ENCODE measurements around the gene CCDC146. TPM values are rescaled to one million over a fixed set of nuclear protein-coding genes. Genes with fewer than 3 reads are reported as not detected.
"Not testable (repeated sequence)": the region's sequence is repeated elsewhere in the genome, so short reads cannot be mapped to it uniquely, and the experiment has no call there.

The CCDC146 gene
- total RNA-seq, 1 donor from 2014 or later: 16.7 TPM

GRCh38 chr7:77140291-77140690 is 17.9 kb downstream of the CCDC146 start:
- not testable (repeated sequence) for H3K36me3 ChIP-seq (ENCODE audit: control insufficient read depth in 3 of 3, insufficient read depth in 3 of 3, low read length in 3 of 3); H3K27me3 ChIP-seq (ENCODE audit: control insufficient read depth in 3 of 3, insufficient read depth in 3 of 3, low read length in 3 of 3); H3K4me1 ChIP-seq (ENCODE audit: control insufficient read depth in 3 of 3, insufficient read depth in 3 of 3, low read length in 3 of 3); H3K9ac ChIP-seq (ENCODE audit: low read depth in 1 of 3, low read length in 3 of 3); H3K4me3 ChIP-seq (ENCODE audit: low read length in 3 of 3); H3K9me3 ChIP-seq (ENCODE audit: control insufficient read depth in 3 of 3, low read length in 3 of 3); H3K27ac ChIP-seq (ENCODE audit: low read depth, low read length)

- H3K27me3 ChIP-seq (ENCODE audit: control insufficient read depth in 3 of 3, insufficient read depth in 3 of 3, low read length in 3 of 3); H3K4me3 ChIP-seq (ENCODE audit: low read length in 3 of 3); H3K36me3 ChIP-seq (ENCODE audit: control insufficient read depth in 3 of 3, insufficient read depth in 3 of 3, low read length in 3 of 3); H3K27ac ChIP-seq (ENCODE audit: low read depth, low read length); H3K9me3 ChIP-seq (ENCODE audit: control insufficient read depth in 3 of 3, low read length in 3 of 3); H3K9ac ChIP-seq (ENCODE audit: low read depth in 1 of 3, low read length in 3 of 3); H3K4me1 ChIP-seq (ENCODE audit: control insufficient read depth in 3 of 3, insufficient read depth in 3 of 3, low read length in 3 of 3): not testable (repeated sequence)
Observed at GRCh38 chr7:77152232-77152631, 29.8 kb downstream of the CCDC146 start.

- H3K27me3 ChIP-seq (ENCODE audit: control insufficient read depth in 3 of 3, insufficient read depth in 3 of 3, low read length in 3 of 3); H3K27ac ChIP-seq (ENCODE audit: low read depth, low read length); H3K9ac ChIP-seq (ENCODE audit: low read depth in 1 of 3, low read length in 3 of 3); H3K9me3 ChIP-seq (ENCODE audit: control insufficient read depth in 3 of 3, low read length in 3 of 3); H3K36me3 ChIP-seq (ENCODE audit: control insufficient read depth in 3 of 3, insufficient read depth in 3 of 3, low read length in 3 of 3); H3K4me1 ChIP-seq (ENCODE audit: control insufficient read depth in 3 of 3, insufficient read depth in 3 of 3, low read length in 3 of 3); H3K4me3 ChIP-seq (ENCODE audit: low read length in 3 of 3): not testable (repeated sequence)
Observed at GRCh38 chr7:77154917-77155464, 32.6 kb downstream of the CCDC146 start.

DNA sequence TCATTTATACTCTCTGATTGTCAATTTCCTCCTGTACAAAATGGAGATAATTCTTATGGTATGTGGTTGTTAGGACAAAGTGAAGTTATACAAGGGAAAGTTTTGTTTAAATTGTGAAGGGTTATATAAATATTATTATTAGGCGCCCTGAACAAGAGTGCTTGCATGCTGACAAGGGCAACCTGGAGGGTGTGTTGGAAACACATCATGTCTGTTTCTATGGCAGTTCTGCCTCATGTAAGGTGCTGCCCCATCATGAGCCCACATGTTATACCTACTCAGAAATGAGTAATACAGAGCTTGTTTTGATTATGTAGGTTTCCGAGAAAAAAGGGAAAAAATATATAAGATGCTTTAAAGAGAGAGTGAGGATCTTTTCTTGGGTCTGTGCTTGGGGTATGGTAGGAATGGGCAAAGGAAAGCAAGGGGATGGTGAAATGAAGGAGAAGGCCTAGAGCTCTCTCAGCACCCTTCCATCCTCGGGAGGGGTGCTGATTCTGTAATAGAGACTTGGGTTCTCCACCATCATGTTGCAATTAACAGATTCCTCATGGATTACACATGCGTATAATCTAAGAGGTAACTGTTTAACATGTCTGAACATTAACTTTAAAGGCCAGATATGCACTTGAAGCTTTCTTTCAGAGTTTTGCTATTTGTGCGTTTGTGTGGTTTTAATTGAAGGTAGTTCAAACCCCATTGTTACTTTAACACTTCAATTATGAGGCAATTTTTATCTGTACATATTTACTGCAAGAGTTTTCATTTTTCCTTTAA is 33.4 kb downstream of the CCDC146 start:
- not testable (repeated sequence) for H3K4me3 ChIP-seq (ENCODE audit: low read length in 3 of 3); H3K9ac ChIP-seq (ENCODE audit: low read depth in 1 of 3, low read length in 3 of 3); H3K27ac ChIP-seq (ENCODE audit: low read depth, low read length); H3K9me3 ChIP-seq (ENCODE audit: control insufficient read depth in 3 of 3, low read length in 3 of 3); H3K36me3 ChIP-seq (ENCODE audit: control insufficient read depth in 3 of 3, insufficient read depth in 3 of 3, low read length in 3 of 3); H3K4me1 ChIP-seq (ENCODE audit: control insufficient read depth in 3 of 3, insufficient read depth in 3 of 3, low read length in 3 of 3); H3K27me3 ChIP-seq (ENCODE audit: control insufficient read depth in 3 of 3, insufficient read depth in 3 of 3, low read length in 3 of 3)

DNA sequence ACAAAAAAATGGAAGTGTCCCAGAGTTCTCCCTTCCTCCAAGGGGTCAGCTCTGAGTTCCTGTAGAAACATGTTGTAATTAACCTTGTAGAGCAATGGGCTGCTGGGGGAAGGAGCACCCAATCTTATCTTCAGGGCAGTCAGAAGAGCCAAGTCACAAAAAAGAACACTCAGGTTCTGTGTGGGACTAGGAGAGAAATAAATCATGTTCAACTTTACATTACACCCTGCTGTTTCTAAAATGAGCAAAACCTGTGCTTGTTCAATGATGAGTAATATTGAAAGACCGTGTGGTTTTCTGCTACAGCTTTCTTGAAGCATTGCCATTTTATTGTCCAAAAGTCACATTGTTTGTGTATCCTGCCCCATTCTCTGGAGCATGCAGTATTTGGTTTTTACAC is 34.6 kb downstream of the CCDC146 start:
- H3K27me3 ChIP-seq (ENCODE audit: control insufficient read depth in 3 of 3, insufficient read depth in 3 of 3, low read length in 3 of 3); H3K27ac ChIP-seq (ENCODE audit: low read depth, low read length); H3K4me1 ChIP-seq (ENCODE audit: control insufficient read depth in 3 of 3, insufficient read depth in 3 of 3, low read length in 3 of 3); H3K9me3 ChIP-seq (ENCODE audit: control insufficient read depth in 3 of 3, low read length in 3 of 3); H3K36me3 ChIP-seq (ENCODE audit: control insufficient read depth in 3 of 3, insufficient read depth in 3 of 3, low read length in 3 of 3); H3K4me3 ChIP-seq (ENCODE audit: low read length in 3 of 3); H3K9ac ChIP-seq (ENCODE audit: low read depth in 1 of 3, low read length in 3 of 3): not testable (repeated sequence)

GRCh38 chr7:77157446-77157845 is 35.0 kb downstream of the CCDC146 start:
- Histone ChIP-seq H3K9me3 (ENCODE audit: control insufficient read depth in 3 of 3, low read length in 3 of 3) (no peaks in the 10 kb centered on the region), H3K27me3 (ENCODE audit: control insufficient read depth in 3 of 3, insufficient read depth in 3 of 3, low read length in 3 of 3) (no peaks in the 10 kb centered on the region), H3K9ac (ENCODE audit: low read depth in 1 of 3, low read length in 3 of 3) (no peak overlapping the region), H3K36me3 (ENCODE audit: control insufficient read depth in 3 of 3, insufficient read depth in 3 of 3, low read length in 3 of 3) (no peaks in the 10 kb centered on the region), H3K4me3 (ENCODE audit: low read length in 3 of 3) (no peak overlapping the region), H3K27ac (ENCODE audit: low read depth, low read length) (no peak overlapping the region), H3K4me1 (ENCODE audit: control insufficient read depth in 3 of 3, insufficient read depth in 3 of 3, low read length in 3 of 3) (no peaks in the 10 kb centered on the region)

DNA sequence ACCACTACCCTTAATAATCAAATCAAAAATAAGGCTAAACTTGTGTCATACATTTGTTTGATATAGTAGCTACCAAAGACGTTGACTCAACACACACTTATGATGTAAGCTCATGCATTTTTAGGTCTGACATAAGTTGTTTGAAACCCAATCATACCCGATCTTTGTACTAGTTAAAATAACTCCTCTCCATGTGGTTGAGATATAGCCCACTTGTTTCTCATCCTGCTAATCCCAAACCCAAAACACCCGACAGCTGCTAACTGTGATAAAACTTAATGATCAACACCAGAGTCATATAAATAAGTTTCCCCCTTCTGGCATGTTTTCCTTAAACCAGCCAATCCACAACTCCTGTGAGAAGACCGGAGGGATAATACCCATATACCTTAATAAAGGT is 48.7 kb downstream of the CCDC146 start:
- not testable (repeated sequence) for H3K36me3 ChIP-seq (ENCODE audit: control insufficient read depth in 3 of 3, insufficient read depth in 3 of 3, low read length in 3 of 3); H3K4me3 ChIP-seq (ENCODE audit: low read length in 3 of 3); H3K27me3 ChIP-seq (ENCODE audit: control insufficient read depth in 3 of 3, insufficient read depth in 3 of 3, low read length in 3 of 3); H3K9me3 ChIP-seq (ENCODE audit: control insufficient read depth in 3 of 3, low read length in 3 of 3); H3K4me1 ChIP-seq (ENCODE audit: control insufficient read depth in 3 of 3, insufficient read depth in 3 of 3, low read length in 3 of 3); H3K9ac ChIP-seq (ENCODE audit: low read depth in 1 of 3, low read length in 3 of 3); H3K27ac ChIP-seq (ENCODE audit: low read depth, low read length)

- not testable (repeated sequence) for H3K27ac ChIP-seq (ENCODE audit: low read depth, low read length); H3K27me3 ChIP-seq (ENCODE audit: control insufficient read depth in 3 of 3, insufficient read depth in 3 of 3, low read length in 3 of 3); H3K36me3 ChIP-seq (ENCODE audit: control insufficient read depth in 3 of 3, insufficient read depth in 3 of 3, low read length in 3 of 3); H3K4me1 ChIP-seq (ENCODE audit: control insufficient read depth in 3 of 3, insufficient read depth in 3 of 3, low read length in 3 of 3); H3K9ac ChIP-seq (ENCODE audit: low read depth in 1 of 3, low read length in 3 of 3); H3K4me3 ChIP-seq (ENCODE audit: low read length in 3 of 3); H3K9me3 ChIP-seq (ENCODE audit: control insufficient read depth in 3 of 3, low read length in 3 of 3)
Observed at GRCh38 chr7:77172437-77173172, 50.2 kb downstream of the CCDC146 start.

GRCh38 chr7:77174418-77174817 is 52.0 kb downstream of the CCDC146 start:
- not testable (repeated sequence) for H3K36me3 ChIP-seq (ENCODE audit: control insufficient read depth in 3 of 3, insufficient read depth in 3 of 3, low read length in 3 of 3); H3K9ac ChIP-seq (ENCODE audit: low read depth in 1 of 3, low read length in 3 of 3); H3K27ac ChIP-seq (ENCODE audit: low read depth, low read length); H3K4me1 ChIP-seq (ENCODE audit: control insufficient read depth in 3 of 3, insufficient read depth in 3 of 3, low read length in 3 of 3); H3K9me3 ChIP-seq (ENCODE audit: control insufficient read depth in 3 of 3, low read length in 3 of 3); H3K27me3 ChIP-seq (ENCODE audit: control insufficient read depth in 3 of 3, insufficient read depth in 3 of 3, low read length in 3 of 3); H3K4me3 ChIP-seq (ENCODE audit: low read length in 3 of 3)

- not testable (repeated sequence) for H3K36me3 ChIP-seq (ENCODE audit: control insufficient read depth in 3 of 3, insufficient read depth in 3 of 3, low read length in 3 of 3); H3K9me3 ChIP-seq (ENCODE audit: control insufficient read depth in 3 of 3, low read length in 3 of 3); H3K9ac ChIP-seq (ENCODE audit: low read depth in 1 of 3, low read length in 3 of 3); H3K4me1 ChIP-seq (ENCODE audit: control insufficient read depth in 3 of 3, insufficient read depth in 3 of 3, low read length in 3 of 3); H3K4me3 ChIP-seq (ENCODE audit: low read length in 3 of 3); H3K27ac ChIP-seq (ENCODE audit: low read depth, low read length); H3K27me3 ChIP-seq (ENCODE audit: control insufficient read depth in 3 of 3, insufficient read depth in 3 of 3, low read length in 3 of 3)
Observed at GRCh38 chr7:77175274-77175800, 52.9 kb downstream of the CCDC146 start.

Measured in skeletal muscle tissue (tissue), 4 donors.